IPS-20b (cell line): Measurements from ENCODE around the gene CBS.
"Not testable (repeated sequence)": the region's sequence is repeated elsewhere in the genome, so short reads cannot be mapped to it uniquely, and the experiment has no call there.

Experiments
- H3K27ac ChIP-seq: one replicate; pipeline ENCODE4 v1.5.1; 2013; ENCODE audit warnings: low read length
- H3K27me3 ChIP-seq: 2 replicates; pipeline ENCODE4 v1.6.1; 2013; ENCODE audit warnings: mild to moderate bottlenecking, low read length, inconsistent platforms; ENCODE audit not compliant: insufficient read depth
- H3K36me3 ChIP-seq: 2 replicates; pipeline ENCODE4 v1.6.1; 2013; ENCODE audit warnings: low read depth, mild to moderate bottlenecking, inconsistent platforms, low read length, moderate library complexity; ENCODE audit not compliant: insufficient read depth
- H3K4me1 ChIP-seq: 2 replicates; pipeline ENCODE4 v1.6.1; 2013; ENCODE audit warnings: mild to moderate bottlenecking, control low read depth, inconsistent platforms, low read length, moderate library complexity; ENCODE audit not compliant: insufficient read depth
- H3K4me3 ChIP-seq: 2 replicates; pipeline ENCODE4 v1.5.1; 2013; ENCODE audit warnings: mild to moderate bottlenecking, low read length, inconsistent platforms
- H3K9ac ChIP-seq: 2 replicates; pipeline ENCODE4 v1.6.1; 2013; ENCODE audit warnings: low read depth, mild to moderate bottlenecking, inconsistent platforms, low read length, moderate library complexity
- H3K9me3 ChIP-seq: 2 replicates; pipeline ENCODE4 v1.6.1; 2013; ENCODE audit warnings: mild to moderate bottlenecking, low read depth, low read length, inconsistent platforms; ENCODE audit not compliant: insufficient read depth

Gene CBS

DNA sequence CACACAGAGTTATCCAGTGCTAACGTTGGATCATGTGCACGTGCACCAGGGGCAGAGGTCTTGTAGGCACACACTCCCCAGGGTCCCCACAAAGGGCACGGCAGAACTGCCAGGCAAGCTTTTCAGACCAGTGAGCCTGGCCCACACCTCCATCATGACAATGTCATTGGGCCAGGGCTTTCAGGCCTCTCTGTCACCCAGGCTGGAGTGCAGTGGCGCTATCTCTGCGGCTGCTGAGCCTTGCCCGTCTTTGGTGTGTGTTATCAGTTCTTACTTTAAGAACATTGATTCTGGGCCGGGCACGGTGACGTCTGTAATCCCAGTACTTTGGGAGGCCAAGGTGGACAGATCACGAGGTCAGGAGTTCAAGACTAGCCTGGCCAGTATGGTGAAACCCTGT, 57.1 kb downstream of the CBS start:
- no peaks in the 10 kb centered on the region for H3K4me1 ChIP-seq

DNA sequence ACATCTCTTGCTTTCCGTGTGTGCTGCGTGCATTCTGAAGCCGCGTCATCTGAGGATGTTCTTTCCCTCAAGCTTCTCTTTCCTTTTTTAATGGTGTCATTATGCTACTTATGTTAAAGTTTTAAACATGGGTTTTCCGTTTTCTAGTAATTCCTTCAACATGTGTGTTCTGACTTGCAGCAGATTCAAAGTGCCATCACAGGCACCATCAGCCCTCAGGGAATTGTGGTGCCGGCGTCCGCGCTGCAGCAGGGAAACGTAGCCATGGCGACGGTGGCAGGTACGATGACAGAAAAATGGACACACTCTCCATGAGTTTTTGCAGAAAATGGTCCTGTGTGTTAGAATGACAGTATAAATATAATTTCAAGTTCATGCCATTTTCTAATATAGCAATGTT, 58.9 kb downstream of the CBS start:
- no peaks in the 10 kb centered on the region for H3K27me3 ChIP-seq
- H3K4me3 ChIP-seq, result no peak overlapping the region
- peaks cover 72% of the 10 kb centered on the region for H3K36me3 ChIP-seq
- no peaks in the 10 kb centered on the region for H3K4me1 ChIP-seq
- H3K9ac ChIP-seq, result no peak overlapping the region
- no peaks in the 10 kb centered on the region for H3K9me3 ChIP-seq
- no peak overlapping the region for H3K27ac ChIP-seq

More for the DNA sequence above, 57.1 kb downstream of the CBS start:
- Histone ChIP-seq H3K27ac (no peak overlapping the region), H3K9ac (no peak overlapping the region), H3K27me3 (no peaks in the 10 kb centered on the region), H3K9me3 (no peaks in the 10 kb centered on the region), H3K4me3 (no peak overlapping the region), H3K36me3 (peaks cover 62% of the 10 kb centered on the region)

- no peak overlapping the region for H3K27ac ChIP-seq
- no peaks in the 10 kb centered on the region for H3K27me3 ChIP-seq
- H3K4me3 ChIP-seq, result no peak overlapping the region
- H3K9ac ChIP-seq, result no peak overlapping the region
- H3K9me3 ChIP-seq, result no peaks in the 10 kb centered on the region
- peaks cover 72% of the 10 kb centered on the region for H3K36me3 ChIP-seq
- no peaks in the 10 kb centered on the region for H3K4me1 ChIP-seq
Measured at GRCh38 chr21:43015906-43016540, 59.6 kb downstream of the CBS start.

GRCh38 chr21:43012596-43012995, 63.0 kb downstream of the CBS start:
- H3K36me3 ChIP-seq, result peaks cover 73% of the 10 kb centered on the region
- H3K9me3 ChIP-seq, result no peaks in the 10 kb centered on the region
- no peak overlapping the region for H3K27ac ChIP-seq
- H3K4me3 ChIP-seq, result no peak overlapping the region
- no peaks in the 10 kb centered on the region for H3K4me1 ChIP-seq
- no peak overlapping the region for H3K9ac ChIP-seq
- no peaks in the 10 kb centered on the region for H3K27me3 ChIP-seq

GRCh38 chr21:43006874-43007208, 68.8 kb downstream of the CBS start:
- no peaks in the 10 kb centered on the region for H3K9me3 ChIP-seq
- no peak overlapping the region for H3K4me3 ChIP-seq
- H3K27ac ChIP-seq, result no peak overlapping the region
- H3K9ac ChIP-seq, result no peak overlapping the region
- H3K4me1 ChIP-seq, result peaks cover 7% of the 10 kb centered on the region; the same call in 1 of the 2 replicates
- peaks cover 37% of the 10 kb centered on the region for H3K36me3 ChIP-seq
- H3K27me3 ChIP-seq, result no peaks in the 10 kb centered on the region

GRCh38 chr21:43006051-43006873, 69.4 kb downstream of the CBS start:
- H3K9ac ChIP-seq, H3K9me3 ChIP-seq, H3K27ac ChIP-seq, H3K4me1 ChIP-seq, H3K4me3 ChIP-seq, H3K27me3 ChIP-seq: not testable (repeated sequence)
- peaks cover 31% of the 10 kb centered on the region for H3K36me3 ChIP-seq

DNA sequence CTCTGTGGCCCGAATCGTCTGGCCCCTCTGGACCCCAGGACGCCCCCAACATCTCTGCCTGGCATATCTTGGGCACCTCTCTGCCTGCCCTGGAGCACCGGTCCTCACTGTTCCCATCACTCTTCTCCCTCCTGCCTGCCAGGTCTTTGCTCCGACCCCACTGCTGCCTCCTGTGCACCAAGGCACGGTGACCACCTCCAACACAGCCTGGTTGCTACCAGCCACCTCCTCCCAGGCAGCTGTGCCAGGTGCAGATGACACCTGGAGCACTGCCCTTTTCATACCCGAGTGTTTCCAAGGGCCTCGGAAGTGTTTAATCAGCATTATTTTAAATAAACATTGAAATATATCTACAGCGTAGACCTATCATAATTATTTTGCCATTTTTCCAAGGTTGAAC, 70.0 kb downstream of the CBS start:
- Histone ChIP-seq H3K4me3 (no peak overlapping the region), H3K27ac (no peak overlapping the region), H3K27me3 (no peaks in the 10 kb centered on the region), H3K4me1 (peaks cover 7% of the 10 kb centered on the region; the same call in 1 of the 2 replicates), H3K36me3 (peaks cover 30% of the 10 kb centered on the region; the same call in 1 of the 2 replicates), H3K9me3 (0 out of 2 replicates have a peak, but pooled peaks cover 2% of the 10 kb centered on the region), H3K9ac (no peak overlapping the region)

DNA sequence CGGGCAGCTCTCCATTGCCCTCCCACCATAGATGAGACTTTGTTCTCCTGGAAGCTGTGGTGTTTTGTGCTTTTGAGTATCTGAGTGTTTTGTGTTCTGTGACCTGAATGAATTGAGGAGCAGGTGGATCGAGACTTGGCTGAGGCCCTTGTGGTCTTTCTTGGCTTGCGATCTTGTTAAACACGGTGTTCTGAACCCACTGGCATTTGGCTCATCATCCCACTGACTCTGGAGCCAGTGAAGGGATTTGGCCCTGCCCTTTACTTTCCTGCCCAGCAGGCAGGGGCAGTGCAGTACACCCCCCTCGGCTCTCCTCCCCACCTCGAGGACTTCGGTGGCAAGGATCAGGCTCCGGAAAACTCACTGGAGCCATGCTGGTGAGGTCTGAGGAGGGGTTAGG, 70.7 kb downstream of the CBS start:
- Histone ChIP-seq H3K4me3 (no peak overlapping the region), H3K27ac (no peak overlapping the region), H3K36me3 (peaks cover 28% of the 10 kb centered on the region; the same call in 1 of the 2 replicates), H3K9ac (no peak overlapping the region), H3K27me3 (no peaks in the 10 kb centered on the region), H3K4me1 (peaks cover 7% of the 10 kb centered on the region; the same call in 1 of the 2 replicates), H3K9me3 (peaks cover 6% of the 10 kb centered on the region; the same call in 1 of the 2 replicates)
